Heart left ventricle (tissue), 13 donors: ENCODE data around the gene GRK3.

ENCODE experiments used
- POLR2A ChIP-seq, 2 donors: fragments of 450-650 bp; IDR thresholded peaks; one replicate each; pipeline ENCODE4 v1.6.1; 2017; ENCODE audit warnings: antibody characterized with exemption in 2 of 2, mild to moderate bottlenecking in 2 of 2, moderate library complexity in 2 of 2
- TF ChIP-seq, protein P1 (sequence below), 12 donors: fragments of 200-600 bp; sonication (generic) in 4 of 12; IDR thresholded peaks; one replicate each; pipeline versions ENCODE4 v1.5.0 to v1.8.0; 2018 to 2022; ENCODE audit warnings: antibody characterized with exemption in 12 of 12, mild to moderate bottlenecking in 5 of 12
- donor health status: ischemic (EF 13 %, LVEDD 7.1; RV severe dilation, severe dysfunction).
- donor health status: DM: no; HTN: yes; CAD: no.
- donor health status: DM: no; HTN: no; CAD: no.
- donor health status: ischemic (EF 25% LVEDD 6.9; RV normal size, moderate dysfunction).
- donor health status: ischemic (EF 25% LVEDD 5.7; RV mildly dilated, moderate dysfunction).
- donor health status: ischemic (EF 35%, LVEDD 5.7; RV mildly dilated, moderate dysfunction).
- donor health status: nonischemic (EF 11% LVEDD 7.7; RV severe dilation, severe dysfunction).
- donor health status: DM: yes; HTN: yes; CAD: no.
- donor health status: PGD.
- donor health status: ischemic (EF 29% LVEDD 5.4; RV normal size, mild dysfunction).
- donor health status: nonischemic (EF 23%, LVEDD 6.1; RV moderate dilation, normal function).

DNA sequence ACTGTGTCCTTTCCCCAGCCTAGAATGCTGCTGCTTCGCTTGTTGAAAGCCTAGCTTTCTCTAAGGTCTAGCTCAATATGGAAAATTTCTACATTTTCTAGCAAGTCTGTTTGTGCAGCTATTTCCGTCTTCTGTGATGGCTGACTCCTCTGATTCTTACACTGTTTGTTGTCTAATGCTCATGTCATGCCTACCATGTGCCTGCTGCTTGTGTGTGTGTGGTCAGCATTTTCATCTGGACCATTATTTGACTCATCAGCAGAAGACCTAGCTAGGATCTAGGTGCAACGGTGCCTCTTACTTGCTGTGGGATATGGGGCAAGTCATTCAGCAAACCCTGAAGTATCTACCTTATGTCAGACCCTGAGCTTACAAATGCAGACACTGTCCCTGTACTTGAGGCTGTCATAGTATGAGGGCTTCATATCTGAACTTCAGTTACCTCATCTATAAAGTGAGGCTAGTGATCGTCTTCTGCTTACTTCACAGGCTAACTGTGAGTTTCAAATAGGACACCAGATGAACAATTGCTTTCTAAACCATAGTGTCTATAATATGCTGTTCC lies 91.0 kb downstream of the GRK3 start:
- TF ChIP-seq, protein P1, sequence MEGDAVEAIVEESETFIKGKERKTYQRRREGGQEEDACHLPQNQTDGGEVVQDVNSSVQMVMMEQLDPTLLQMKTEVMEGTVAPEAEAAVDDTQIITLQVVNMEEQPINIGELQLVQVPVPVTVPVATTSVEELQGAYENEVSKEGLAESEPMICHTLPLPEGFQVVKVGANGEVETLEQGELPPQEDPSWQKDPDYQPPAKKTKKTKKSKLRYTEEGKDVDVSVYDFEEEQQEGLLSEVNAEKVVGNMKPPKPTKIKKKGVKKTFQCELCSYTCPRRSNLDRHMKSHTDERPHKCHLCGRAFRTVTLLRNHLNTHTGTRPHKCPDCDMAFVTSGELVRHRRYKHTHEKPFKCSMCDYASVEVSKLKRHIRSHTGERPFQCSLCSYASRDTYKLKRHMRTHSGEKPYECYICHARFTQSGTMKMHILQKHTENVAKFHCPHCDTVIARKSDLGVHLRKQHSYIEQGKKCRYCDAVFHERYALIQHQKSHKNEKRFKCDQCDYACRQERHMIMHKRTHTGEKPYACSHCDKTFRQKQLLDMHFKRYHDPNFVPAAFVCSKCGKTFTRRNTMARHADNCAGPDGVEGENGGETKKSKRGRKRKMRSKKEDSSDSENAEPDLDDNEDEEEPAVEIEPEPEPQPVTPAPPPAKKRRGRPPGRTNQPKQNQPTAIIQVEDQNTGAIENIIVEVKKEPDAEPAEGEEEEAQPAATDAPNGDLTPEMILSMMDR (IDR thresholded peaks at IDR 0.05), result no peak
- TF ChIP-seq POLR2A (IDR thresholded peaks at IDR 0.05), result no peak
